NCI-H2081 (cell line): Measurements from ENCODE around the gene MEX3A.

Experiments
- DNase-seq, 2 experiments: peaks; one replicate each; lab custom pipeline; 2025; lab: John Stamatoyannopoulos, UW

Gene MEX3A

GRCh38 chr1:156102633-156103511 is 20.6 kb upstream of the MEX3A start:
- no peak for DNase-seq

- DNase-seq = no peak
Observed at GRCh38 chr1:156101880-156102279, 19.6 kb upstream of the MEX3A start.

- DNase-seq = peak in 1 of 2 experiments; percentile 30
Observed at GRCh38 chr1:156100205-156100995, 18.1 kb upstream of the MEX3A start.

GRCh38 chr1:156099282-156099681 is 17.0 kb upstream of the MEX3A start:
- no peak for DNase-seq

GRCh38 chr1:156098784-156099183 is 16.5 kb upstream of the MEX3A start:
- DNase-seq = no peak

GRCh38 chr1:156097499-156098178 is 15.4 kb upstream of the MEX3A start:
- DNase-seq = no peak

- peak; percentile 77 to 86 for DNase-seq
Observed at GRCh38 chr1:156096640-156097391, 14.6 kb upstream of the MEX3A start.

GRCh38 chr1:156095906-156096508 is 13.7 kb upstream of the MEX3A start:
- no peak for DNase-seq

GRCh38 chr1:156091610-156092009 is 9.3 kb upstream of the MEX3A start:
- no peak for DNase-seq

GRCh38 chr1:156090840-156091188 is 8.5 kb upstream of the MEX3A start:
- DNase-seq = peak; percentile 91 to 93

- DNase-seq = no peak
Observed at GRCh38 chr1:156090138-156090839, 8.0 kb upstream of the MEX3A start.

- DNase-seq = no peak
Observed at GRCh38 chr1:156089704-156090103, 7.4 kb upstream of the MEX3A start.

GRCh38 chr1:156086256-156086662 is 4.0 kb upstream of the MEX3A start:
- DNase-seq = no peak

GRCh38 chr1:156083800-156084790 is 1.8 kb upstream of the MEX3A start:
- DNase-seq = no peak

- peak in 1 of 2 experiments; percentile 36 for DNase-seq
Observed at GRCh38 chr1:156081917-156082308, 352 bp downstream of the MEX3A start.

GRCh38 chr1:156081180-156081916 is 917 bp downstream of the MEX3A start:
- DNase-seq = no peak

- DNase-seq = no peak
Observed at GRCh38 chr1:156080863-156081179, 1.4 kb downstream of the MEX3A start.

- DNase-seq = no peak
Observed at GRCh38 chr1:156080241-156080862, 1.9 kb downstream of the MEX3A start.

- DNase-seq = no peak
Observed at GRCh38 chr1:156079762-156080161, 2.5 kb downstream of the MEX3A start.
